ENCODE data around the gene ZNF85.

- TF ChIP-seq POLR2A (IDR thresholded peaks at IDR 0.05; ENCODE audit: low read length) (peak; percentile 28), GATA1 (IDR thresholded peaks at IDR 0.05; ENCODE audit: low read depth, low read length) (no peak)
These were observed at the start of gene ZNF85 for GRCh38 chr19:20923077-20923871.

Measured in erythroblast (primary cell).